VCaP (cell line): ENCODE data around the gene LDLRAD4.

ENCODE experiments used
- H3K27ac ChIP-seq: fragments of 450-650 bp; 2 replicates; pipeline ENCODE4 v1.5.1; 2017
- TF ChIP-seq, protein P1 (sequence below): fragments of 450-650 bp; conservative IDR thresholded peaks from 2 replicates; pipeline ENCODE4 v1.5.1; 2017; ENCODE audit warnings: mild to moderate bottlenecking, moderate library complexity

LDLRAD4 gene

GRCh38 chr18:13395577-13395976 lies 177.0 kb downstream of the LDLRAD4 start:
- TF ChIP-seq, protein P1, sequence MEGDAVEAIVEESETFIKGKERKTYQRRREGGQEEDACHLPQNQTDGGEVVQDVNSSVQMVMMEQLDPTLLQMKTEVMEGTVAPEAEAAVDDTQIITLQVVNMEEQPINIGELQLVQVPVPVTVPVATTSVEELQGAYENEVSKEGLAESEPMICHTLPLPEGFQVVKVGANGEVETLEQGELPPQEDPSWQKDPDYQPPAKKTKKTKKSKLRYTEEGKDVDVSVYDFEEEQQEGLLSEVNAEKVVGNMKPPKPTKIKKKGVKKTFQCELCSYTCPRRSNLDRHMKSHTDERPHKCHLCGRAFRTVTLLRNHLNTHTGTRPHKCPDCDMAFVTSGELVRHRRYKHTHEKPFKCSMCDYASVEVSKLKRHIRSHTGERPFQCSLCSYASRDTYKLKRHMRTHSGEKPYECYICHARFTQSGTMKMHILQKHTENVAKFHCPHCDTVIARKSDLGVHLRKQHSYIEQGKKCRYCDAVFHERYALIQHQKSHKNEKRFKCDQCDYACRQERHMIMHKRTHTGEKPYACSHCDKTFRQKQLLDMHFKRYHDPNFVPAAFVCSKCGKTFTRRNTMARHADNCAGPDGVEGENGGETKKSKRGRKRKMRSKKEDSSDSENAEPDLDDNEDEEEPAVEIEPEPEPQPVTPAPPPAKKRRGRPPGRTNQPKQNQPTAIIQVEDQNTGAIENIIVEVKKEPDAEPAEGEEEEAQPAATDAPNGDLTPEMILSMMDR = no peak
- no peak overlapping the region for H3K27ac ChIP-seq

GRCh38 chr18:13397504-13398163 lies 179.1 kb downstream of the LDLRAD4 start:
- TF ChIP-seq, protein P1 = no peak
- no peak overlapping the region for H3K27ac ChIP-seq

DNA sequence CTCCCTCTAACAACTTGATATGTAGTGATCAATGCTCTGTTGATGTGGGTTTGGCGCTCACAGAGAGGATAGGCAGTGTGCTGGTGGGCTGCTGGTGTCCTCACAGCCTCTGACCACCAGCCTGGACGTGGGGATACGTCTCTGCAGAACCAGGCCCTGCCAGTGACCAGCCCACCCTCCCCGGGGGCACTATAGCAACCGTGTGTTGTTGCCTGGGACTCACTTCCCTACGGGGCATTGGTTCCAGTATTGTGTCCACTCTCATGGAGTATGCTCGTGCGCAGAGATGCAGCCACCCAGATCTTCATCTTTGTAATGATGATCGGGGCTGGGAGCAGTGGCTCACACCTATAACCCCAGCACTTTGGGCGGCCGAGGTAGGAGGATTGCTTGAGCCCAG lies 180.1 kb downstream of the LDLRAD4 start:
- TF ChIP-seq, protein P1 = no peak
- no peak overlapping the region for H3K27ac ChIP-seq

GRCh38 chr18:13399511-13399910 lies 181.0 kb downstream of the LDLRAD4 start:
- TF ChIP-seq, protein P1 = no peak
- no peak overlapping the region for H3K27ac ChIP-seq

- TF ChIP-seq, protein P1 = no peak
- no peak overlapping the region for H3K27ac ChIP-seq
Measured at GRCh38 chr18:13400636-13401315, 182.2 kb downstream of the LDLRAD4 start.

- no peak overlapping the region for H3K27ac ChIP-seq
- TF ChIP-seq, protein P1 = no peak
Measured at GRCh38 chr18:13401404-13401803, 182.8 kb downstream of the LDLRAD4 start.

DNA sequence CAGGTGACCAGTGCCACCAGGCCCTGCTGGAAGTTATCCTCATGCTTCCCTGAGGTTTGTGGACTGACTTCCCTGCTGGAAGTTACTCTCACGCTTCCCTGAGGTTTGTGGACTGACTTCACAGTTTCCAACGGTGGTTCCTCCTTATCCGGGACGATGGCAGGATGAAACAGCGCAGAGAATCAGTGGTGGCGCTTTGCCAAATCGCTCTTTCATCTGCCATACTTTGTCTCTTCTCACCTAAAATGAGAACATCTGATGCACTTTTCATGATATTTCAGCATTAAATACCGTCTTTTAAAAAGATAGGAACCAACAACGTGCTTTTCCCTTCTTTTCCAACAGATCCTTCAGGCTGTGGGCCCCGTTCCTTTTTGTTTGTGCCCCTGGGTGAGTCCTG lies 183.3 kb downstream of the LDLRAD4 start:
- TF ChIP-seq, protein P1 = no peak
- no peak overlapping the region for H3K27ac ChIP-seq
